Fibroblast of mammary gland (primary cell): ENCODE measurements around the gene GNG2.
A peak's percentile ranks its signal among the peaks of the same experiment; 100 is the strongest.

Experiments used
- DNase-seq: peaks from one replicate; pipeline ENCODE4 v3.0.0-alpha.2; 2010; ENCODE audit warnings: low read depth
- H3K4me3 ChIP-seq: 2 replicates; pipeline ENCODE4 v1.5.1; 2011; ENCODE audit warnings: low read depth, mild to moderate bottlenecking, low read length, moderate library complexity; ENCODE audit not compliant: control insufficient read depth
- TF ChIP-seq, protein P1 (sequence below): conservative IDR thresholded peaks from 2 replicates; pipeline ENCODE4 v1.5.1; 2011; ENCODE audit warnings: low read depth, low read length, inconsistent platforms; ENCODE audit not compliant: control insufficient read depth, insufficient read depth

The GNG2 gene

DNA sequence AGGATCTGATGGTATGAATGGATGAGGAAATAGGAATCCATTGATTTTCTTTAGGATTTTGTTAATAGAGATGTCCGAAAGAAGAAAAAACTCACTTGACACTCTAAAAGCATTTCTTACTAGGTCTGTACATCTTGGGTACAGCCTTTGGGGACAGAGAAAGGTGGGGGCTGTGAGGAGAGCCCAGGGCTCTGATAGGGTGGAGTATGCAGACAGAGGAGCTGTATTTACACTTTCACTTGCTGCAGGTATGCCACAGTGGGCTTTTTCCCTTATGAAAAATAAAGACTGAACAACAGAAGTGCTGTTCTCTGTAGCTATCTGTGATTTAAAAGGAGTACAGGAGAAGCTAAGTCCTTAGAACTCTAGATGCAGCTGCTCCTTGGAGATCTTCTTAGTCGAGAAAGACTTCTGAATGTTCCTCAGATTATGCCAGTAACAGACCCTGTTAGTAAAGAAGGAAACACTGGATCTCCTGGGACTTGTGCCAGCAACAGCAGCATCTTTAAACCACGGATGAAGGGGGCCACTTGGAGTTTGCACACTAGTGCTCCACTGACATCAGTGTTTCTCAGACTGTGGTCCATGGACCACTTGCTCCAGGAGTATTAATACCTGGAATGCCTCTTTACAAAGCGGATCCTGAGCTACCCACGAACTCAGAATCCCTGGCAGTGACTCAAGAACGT is 109.6 kb downstream of the GNG2 start:
- TF ChIP-seq, protein P1, sequence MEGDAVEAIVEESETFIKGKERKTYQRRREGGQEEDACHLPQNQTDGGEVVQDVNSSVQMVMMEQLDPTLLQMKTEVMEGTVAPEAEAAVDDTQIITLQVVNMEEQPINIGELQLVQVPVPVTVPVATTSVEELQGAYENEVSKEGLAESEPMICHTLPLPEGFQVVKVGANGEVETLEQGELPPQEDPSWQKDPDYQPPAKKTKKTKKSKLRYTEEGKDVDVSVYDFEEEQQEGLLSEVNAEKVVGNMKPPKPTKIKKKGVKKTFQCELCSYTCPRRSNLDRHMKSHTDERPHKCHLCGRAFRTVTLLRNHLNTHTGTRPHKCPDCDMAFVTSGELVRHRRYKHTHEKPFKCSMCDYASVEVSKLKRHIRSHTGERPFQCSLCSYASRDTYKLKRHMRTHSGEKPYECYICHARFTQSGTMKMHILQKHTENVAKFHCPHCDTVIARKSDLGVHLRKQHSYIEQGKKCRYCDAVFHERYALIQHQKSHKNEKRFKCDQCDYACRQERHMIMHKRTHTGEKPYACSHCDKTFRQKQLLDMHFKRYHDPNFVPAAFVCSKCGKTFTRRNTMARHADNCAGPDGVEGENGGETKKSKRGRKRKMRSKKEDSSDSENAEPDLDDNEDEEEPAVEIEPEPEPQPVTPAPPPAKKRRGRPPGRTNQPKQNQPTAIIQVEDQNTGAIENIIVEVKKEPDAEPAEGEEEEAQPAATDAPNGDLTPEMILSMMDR: no peak
- no peak overlapping the region for H3K4me3 ChIP-seq
- no peak for DNase-seq

DNA sequence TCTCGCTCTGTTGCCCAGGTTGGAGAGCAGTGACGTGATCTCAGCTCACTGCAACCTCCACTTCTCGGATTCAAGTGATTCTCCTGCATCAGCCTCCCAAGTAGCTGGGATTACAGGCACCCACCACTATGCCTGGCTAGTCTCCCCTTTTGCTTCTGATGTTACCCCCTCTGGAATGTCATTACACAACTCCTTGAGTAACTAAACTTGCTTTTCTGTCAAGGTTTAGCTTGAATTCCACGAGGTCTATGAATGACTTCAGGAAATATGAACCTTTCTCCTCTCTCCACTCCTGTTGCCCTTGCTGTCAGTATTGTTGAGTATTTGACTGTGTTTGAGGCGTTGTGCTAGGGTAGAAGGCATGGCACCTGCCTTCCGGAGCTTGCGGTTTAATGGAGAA is 112.2 kb downstream of the GNG2 start:
- TF ChIP-seq, protein P1: no peak
- no peak overlapping the region for H3K4me3 ChIP-seq
- no peak for DNase-seq

DNA sequence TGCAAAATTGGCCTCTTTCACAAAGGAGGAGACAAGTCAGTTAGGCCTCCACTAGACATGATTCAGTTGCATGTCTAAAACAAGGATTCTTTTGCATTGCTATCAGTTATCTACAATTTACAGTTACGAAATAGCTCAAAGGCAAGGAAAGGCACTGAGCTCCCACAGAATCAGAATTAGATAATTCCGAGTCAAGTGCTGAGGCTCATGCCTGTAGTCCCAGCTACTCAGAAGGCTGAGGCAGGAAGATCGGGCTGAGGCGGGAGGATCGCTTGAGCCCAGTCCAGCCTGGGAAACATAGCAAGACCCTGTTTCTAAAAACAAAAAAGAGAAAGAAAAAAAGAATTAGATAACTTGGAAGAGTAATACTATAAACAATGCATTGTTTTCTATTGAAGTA is 116.7 kb downstream of the GNG2 start:
- DNase-seq: no peak
- no peak overlapping the region for H3K4me3 ChIP-seq
- TF ChIP-seq, protein P1: no peak

DNA sequence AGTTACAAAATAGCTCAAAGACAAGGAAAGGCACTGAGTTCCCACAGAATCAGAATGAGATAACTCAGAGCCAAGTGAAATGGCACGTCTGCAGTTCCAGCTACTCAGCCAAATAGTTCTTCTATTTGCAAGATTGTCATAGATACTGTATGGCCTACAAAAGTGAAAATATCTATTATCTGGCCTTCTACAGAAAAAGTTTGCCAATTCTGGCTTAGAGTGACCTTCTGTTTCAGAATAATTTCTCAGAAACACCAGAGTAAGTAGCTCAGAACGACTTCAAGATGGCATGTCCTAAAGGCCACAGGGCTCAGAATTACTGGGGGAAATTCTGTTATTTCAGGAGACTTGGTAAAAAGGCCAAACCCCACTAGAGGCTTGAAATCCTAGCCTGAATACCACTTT is 118.3 kb downstream of the GNG2 start:
- H3K4me3 ChIP-seq: no peak overlapping the region
- TF ChIP-seq, protein P1: no peak
- no peak for DNase-seq

DNA sequence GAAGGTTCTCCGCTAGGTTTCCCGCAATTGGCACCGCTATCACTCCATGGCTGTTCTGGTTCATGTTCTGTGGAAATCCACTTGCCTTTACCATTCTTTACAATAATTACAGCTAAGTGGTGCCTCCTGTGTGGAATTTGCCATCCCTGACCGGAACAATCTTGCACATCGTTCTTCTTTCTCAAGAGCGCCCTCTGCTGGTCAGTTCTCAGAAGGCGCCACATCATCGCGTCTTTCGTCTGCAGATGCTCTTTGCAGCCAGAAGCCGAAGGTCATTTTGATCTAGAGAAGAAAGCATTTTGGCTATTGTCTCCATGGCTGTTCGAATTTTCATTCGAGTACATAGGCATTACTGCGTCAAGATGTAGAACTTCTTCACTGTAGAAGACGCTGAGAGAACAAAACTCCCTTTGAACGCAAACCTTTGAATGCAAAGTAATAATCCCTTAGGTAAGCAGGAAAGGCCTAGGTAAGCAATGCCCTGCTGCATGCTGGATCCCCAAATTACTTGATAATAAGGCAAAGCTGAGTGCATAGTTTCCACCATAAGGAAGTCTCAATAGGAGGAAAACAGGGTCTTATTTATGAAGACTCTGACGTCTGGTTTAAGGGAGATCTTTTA is 118.8 kb downstream of the GNG2 start:
- DNase-seq: peak; percentile 78
- TF ChIP-seq, protein P1: peak; percentile 91

DNA sequence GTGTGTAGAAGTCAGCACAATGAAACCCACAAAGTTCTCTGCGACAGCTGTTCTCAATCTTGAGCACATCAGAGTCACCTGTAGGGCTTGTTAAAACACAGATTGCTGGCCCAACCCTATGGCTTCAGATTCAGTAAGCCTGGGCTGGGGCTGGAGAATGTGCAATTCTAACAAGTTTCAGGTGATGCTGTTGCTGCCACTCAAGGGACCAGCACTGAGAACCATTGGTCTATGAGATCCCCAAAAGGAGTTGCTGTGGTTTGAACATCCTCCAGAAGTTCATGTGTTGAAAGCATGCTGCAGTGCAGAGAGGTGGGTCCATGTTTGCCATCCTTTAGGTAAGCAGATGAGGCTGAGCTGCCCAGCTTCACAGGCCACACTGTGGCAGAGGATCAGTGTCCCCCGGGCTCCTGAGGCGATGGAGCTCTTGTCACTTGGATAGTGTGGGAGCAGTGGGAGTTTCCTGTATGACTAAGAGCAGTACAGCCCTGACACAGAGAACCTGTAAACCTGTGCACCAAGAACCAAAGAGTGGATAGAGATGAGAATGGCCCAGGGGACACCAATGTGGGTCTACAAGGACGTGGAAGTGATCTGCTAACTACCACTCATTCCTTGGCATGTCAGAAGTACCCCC is 120.9 kb downstream of the GNG2 start:
- H3K4me3 ChIP-seq: no peak overlapping the region
- DNase-seq: no peak
- TF ChIP-seq, protein P1: no peak

More for the DNA sequence above, 118.8 kb downstream of the GNG2 start:
- no peak overlapping the region for H3K4me3 ChIP-seq
